GM12892 (cell line): ENCODE data around the gene ACSM2B.
"Not testable (repeated sequence)": the region's sequence is repeated elsewhere in the genome, so short reads cannot be mapped to it uniquely, and the experiment has no call there.

Experiments
- POLR2AphosphoS5 ChIP-seq: IDR thresholded peaks from 2 replicates; pipeline ENCODE4 v1.6.1; 2011; ENCODE audit warnings: low read depth, low read length, control low read depth
- TAF1 ChIP-seq: IDR thresholded peaks from 2 replicates; pipeline ENCODE4 v1.6.1; 2011; ENCODE audit warnings: low read depth, mild to moderate bottlenecking, control low read depth, low read length, borderline replicate concordance

DNA sequence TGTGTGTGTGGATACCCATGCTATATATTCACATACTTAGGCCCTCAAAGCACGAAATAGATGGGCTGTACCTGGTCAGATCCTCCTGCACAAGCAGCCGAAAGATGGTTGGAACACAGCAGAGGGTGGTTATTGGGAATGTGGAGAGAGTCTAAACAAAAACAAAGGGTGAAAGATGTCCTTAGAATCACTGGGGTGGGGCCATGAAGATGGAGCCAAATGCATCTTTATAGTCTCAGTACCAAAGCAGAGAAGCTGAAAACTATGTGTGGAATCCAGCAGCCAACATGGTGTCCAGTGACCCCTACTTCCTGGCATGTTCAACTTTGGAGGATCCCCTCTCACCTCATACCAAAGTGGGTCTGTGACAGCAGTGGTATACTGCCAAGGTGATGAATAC is 19.5 kb upstream of the ACSM2B start:
- TF ChIP-seq POLR2AphosphoS5, TAF1: not testable (repeated sequence)
